GM12878 (cell line): Measurements from ENCODE around the gene M1AP. TPM values are rescaled to one million over a fixed set of nuclear protein-coding genes. Genes with fewer than 3 reads are reported as not detected.

ENCODE experiments used
- ATAC-seq: fragments of 200-7000 bp; cut with Tn5 transposase; 3 replicates; pipeline ENCODE4 v1.9.1; 2020; ENCODE audit warnings: mild to moderate bottlenecking, moderate library complexity
- BruUV-seq: library from RNA; stranded (reverse); fragments of 400-500 nt; replicated peaks from 2 replicates; lab custom pipeline; 2021; lab: Mats Ljungman, UMichigan
- CTCF ChIA-PET: fragments of 300-600 bp; sonication (Branson Sonifier 250); formaldehyde crosslinking; extraction: SDS; loops from one replicate; lab custom pipeline; 2021; ENCODE audit warnings: inconsistent platforms; lab: Yijun Ruan, JAX
- POLR2A ChIA-PET: fragments of 350-600 bp; formaldehyde crosslinking; extraction: SDS; loops from one replicate; lab custom pipeline; 2021; ENCODE audit warnings: inconsistent platforms; lab: Charles Lee
- RAD21 ChIA-PET: fragments of 300-600 bp; sonication (Branson Sonifier 250); formaldehyde crosslinking; loops from one replicate; lab custom pipeline; 2023; ENCODE audit warnings: antibody characterized with exemption; ENCODE audit not compliant: unreplicated experiment; lab: Charles Lee
- SMC1A ChIA-PET: fragments of 300-600 bp; sonication (Branson Sonifier 250); formaldehyde crosslinking; loops from one replicate; lab custom pipeline; 2023; ENCODE audit not compliant: unreplicated experiment, uncharacterized antibody; lab: Charles Lee
- DNase-seq: peaks from one replicate; pipeline ENCODE4 v3.0.0-alpha.2; 2011; ENCODE audit warnings: low read depth, low spot score
- FAIRE-seq: peaks from 3 replicates; lab custom pipeline; 2011; peaks lifted over from hg19 to GRCh38; lab: Jason Lieb, UNC
- H2AFZ ChIP-seq: 2 replicates; pipeline ENCODE4 v1.6.0; 2011; ENCODE audit warnings: low read depth, low read length, control low read depth; ENCODE audit not compliant: control insufficient read depth
- H3K27ac ChIP-seq: 2 replicates; pipeline ENCODE4 v1.5.1; 2011; ENCODE audit warnings: control low read depth; ENCODE audit not compliant: control insufficient read depth, insufficient read depth
- H3K27me3 ChIP-seq, 2 experiments: replicated peaks in 1 of 2; 2 replicates each; pipeline versions ENCODE4 v1.6.0 to v1.6.1; 2011; ENCODE audit warnings: low read length in 1 of 2; ENCODE audit not compliant: control insufficient read depth in 2 of 2, insufficient read depth in 2 of 2
- H3K36me3 ChIP-seq, 2 experiments: 2 replicates each; pipeline ENCODE4 v1.5.1; 2011; ENCODE audit warnings: low read length in 1 of 2; ENCODE audit not compliant: control insufficient read depth in 2 of 2, insufficient read depth in 2 of 2
- H3K4me1 ChIP-seq: 2 replicates; pipeline ENCODE4 v1.6.1; 2011; ENCODE audit warnings: mild to moderate bottlenecking, low read length, moderate library complexity, mixed read lengths; ENCODE audit not compliant: control insufficient read depth, insufficient read depth
- H3K4me2 ChIP-seq: 2 replicates; pipeline ENCODE4 v1.6.0; 2011; ENCODE audit warnings: control low read depth; ENCODE audit not compliant: control insufficient read depth, insufficient read depth
- H3K4me3 ChIP-seq: fragments of 200-600 bp; sonication (generic); 2 replicates; pipeline ENCODE4 v1.5.1; 2016
- H3K79me2 ChIP-seq: 2 replicates; pipeline ENCODE4 v1.6.0; 2011; ENCODE audit warnings: low read length; ENCODE audit not compliant: control insufficient read depth, insufficient read depth
- H3K9ac ChIP-seq: 2 replicates; pipeline ENCODE4 v1.8.0; 2011; ENCODE audit warnings: low read length, control low read depth, mixed read lengths; ENCODE audit not compliant: control insufficient read depth, insufficient read depth
- H3K9me3 ChIP-seq: replicated peaks from 3 replicates; pipeline ENCODE4 v1.5.1; 2011; ENCODE audit warnings: mild to moderate bottlenecking, low read length; ENCODE audit not compliant: control insufficient read depth, insufficient read depth
- H4K20me1 ChIP-seq: 2 replicates; pipeline ENCODE4 v1.6.0; 2011; ENCODE audit not compliant: control insufficient read depth, insufficient read depth
- CREB1 ChIP-seq: IDR thresholded peaks from 2 replicates; pipeline ENCODE4 v1.6.1; 2012; ENCODE audit warnings: low read depth, mild to moderate bottlenecking, inconsistent platforms
- EP300 ChIP-seq, 2 experiments: fragments of 150-350 bp in 1 of 2; IDR thresholded peaks; 2 replicates each; pipeline ENCODE4 v1.6.1; 2011 to 2012; ENCODE audit warnings: low read depth in 2 of 2, low read length in 2 of 2, borderline replicate concordance in 1 of 2, improper control_type of control experiment in 1 of 2, inconsistent platforms in 1 of 2; ENCODE audit not compliant: control insufficient read depth in 1 of 2
- FOS ChIP-seq: IDR thresholded peaks from 3 replicates; pipeline ENCODE4 v1.6.1; 2011; ENCODE audit warnings: borderline replicate concordance; ENCODE audit not compliant: insufficient read length; ENCODE audit errors: extremely low read depth
- MYB ChIP-seq: fragments of 150-350 bp; IDR thresholded peaks from 2 replicates; pipeline ENCODE4 v1.6.1; 2014; ENCODE audit warnings: mild to moderate bottlenecking, low read depth, low read length, borderline replicate concordance
- NR2C2 ChIP-seq: IDR thresholded peaks from 2 replicates; pipeline ENCODE4 v1.6.1; 2011; ENCODE audit warnings: borderline replicate concordance, low read depth; ENCODE audit not compliant: control insufficient read depth, insufficient read length
- NR2F1 ChIP-seq: fragments of 450-650 bp; conservative IDR thresholded peaks from 2 replicates; pipeline ENCODE4 v1.6.1; 2017; ENCODE audit warnings: mild to moderate bottlenecking
- POLR2AphosphoS5 ChIP-seq: IDR thresholded peaks from 2 replicates; pipeline ENCODE4 v1.6.1; 2011; ENCODE audit warnings: mild to moderate bottlenecking, low read length, inconsistent platforms
- RAD21 ChIP-seq: IDR thresholded peaks from 2 replicates; pipeline ENCODE4 v1.6.1; 2011; ENCODE audit warnings: mild to moderate bottlenecking, low read depth, low read length, moderate library complexity; ENCODE audit not compliant: insufficient read depth
- ZBED1 ChIP-seq: IDR thresholded peaks from 2 replicates; pipeline ENCODE4 v1.6.1; 2016; ENCODE audit warnings: borderline replicate concordance
- WGBS: methylation state at CpG from one replicate; pipeline ENCODE4 v1.1.6; 2016; ENCODE audit warnings: low lambda C conversion rate; ENCODE audit not compliant: insufficient replicate concordance, insufficient coverage; ENCODE audit errors: missing lambda C conversion rate; 5-methylcytosine and 5-hydroxymethylcytosine counted together
- in situ Hi-C: fragments of 300-500 bp; cut with MboI; formaldehyde crosslinking; loops from 9 replicates; pipeline ENCODE4 v1.14.3; 2018; ENCODE audit warnings: mixed read lengths
- intact Hi-C: fragments of 100-400 bp; cut with micrococcal nuclease; formaldehyde crosslinking; loops from one replicate; pipeline ENCODE4 v1.14.2; 2022; ENCODE audit not compliant: unreplicated experiment
- polyA plus RNA-seq, 11 experiments: library from polyadenylated mRNA; depleted of rRNA in 4 of 11; unstranded in 6 of 11; stranded (reverse) in 5 of 11; fragments of >200 nt; fragmentation: Nextera tagmentation in 4 of 11; fragmentation: Illumina TruSeq in 1 of 11; extraction: Ambion mirVana in 4 of 11; extraction: Trizol in 1 of 11; gene quantifications; 1 replicate in 1 of 11; 2 replicates in 10 of 11; pipeline versions ENCODE4 v1.2.1 to v1.2.3, GENCODE V29; 2011 to 2016; ENCODE audit warnings: inconsistent platforms in 2 of 11, missing spikeins in 2 of 11, low read depth in 1 of 11
- total RNA-seq, 4 experiments: library from RNA; depleted of rRNA in 3 of 4; stranded (reverse); fragments of >200 nt in 3 of 4; fragmentation: Illumina TruSeq in 1 of 4; extraction: Trizol in 1 of 4; gene quantifications; 2 replicates each; pipeline versions ENCODE4 v1.2.1 to v1.2.3, GENCODE V29; 2013 to 2021
- TF ChIP-seq, protein P1 (sequence below), 3 experiments: IDR thresholded peaks in 2 of 3; conservative IDR thresholded peaks in 1 of 3; 2 replicates each; pipeline ENCODE4 v1.5.1; 2011; ENCODE audit warnings: low read depth in 3 of 3, low read length in 3 of 3, mild to moderate bottlenecking in 3 of 3, control low read depth in 2 of 3, moderate library complexity in 2 of 3, inconsistent platforms in 1 of 3, mixed read lengths in 1 of 3; ENCODE audit not compliant: control insufficient read depth in 2 of 3, insufficient read depth in 1 of 3; ENCODE audit errors: extremely low read depth in 1 of 3
- TF ChIP-seq, protein P2 (sequence below): fragments of 450-650 bp; IDR thresholded peaks from 2 replicates; pipeline ENCODE4 v1.6.1; 2017; ENCODE audit warnings: low read depth, mild to moderate bottlenecking, moderate library complexity

The M1AP gene
- total and polyA plus RNA-seq, 10 of the 15 experiments (the other 5 are each of a cell fraction or from before 2014, with no cell fraction given): 0.04 to 0.32 (median 0.16) TPM; not detected in 4

DNA sequence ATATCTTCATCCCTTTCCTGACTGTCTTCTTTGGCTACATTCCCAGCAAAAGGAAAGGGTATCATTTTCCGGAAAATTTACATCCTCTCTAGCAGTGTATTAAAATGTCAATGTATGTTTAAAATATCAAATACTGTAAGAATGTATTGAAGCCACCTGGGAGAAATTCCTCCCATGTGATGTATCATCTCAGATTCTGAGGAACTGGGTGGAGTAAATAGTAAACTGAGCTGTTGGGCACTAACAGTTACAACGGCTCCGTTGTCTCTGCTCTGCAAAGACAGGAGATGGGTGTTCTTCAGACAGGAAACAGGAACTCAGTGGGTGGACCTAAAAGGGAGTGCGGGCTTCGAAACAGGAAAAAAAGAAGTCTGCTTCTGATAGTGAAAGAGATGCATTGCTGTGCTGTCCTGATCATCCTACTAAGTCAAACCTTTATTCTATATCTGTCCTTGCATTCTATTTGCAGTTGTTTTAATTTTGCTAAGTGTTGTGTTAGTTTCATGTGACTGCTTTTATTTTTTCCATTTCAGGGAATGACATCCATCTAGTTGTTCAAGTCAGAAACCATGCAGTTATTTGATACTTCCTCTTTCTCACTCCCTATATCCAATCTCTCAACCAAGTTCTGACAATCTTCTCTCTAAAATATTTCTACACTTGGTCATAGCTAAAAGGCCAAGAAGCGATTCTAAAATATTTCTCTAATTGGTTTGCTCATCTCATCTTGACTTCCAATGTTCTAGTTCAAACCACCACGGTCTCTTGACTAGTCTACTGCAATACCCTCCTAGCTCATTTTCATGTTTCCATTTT, 74.2 kb downstream of the M1AP start (continued):
- TF ChIP-seq FOS (no peak), CREB1 (no peak), NR2C2 (no peak), ZBED1 (no peak)

GRCh38 chr2:74572178-74572925, 75.8 kb downstream of the M1AP start:
- H3K4me2 ChIP-seq: peak overlapping the region; percentile 30; the same call in 1 of the 2 replicates
- no TSS peak for BruUV-seq
- intact Hi-C loops (no loop called here), in situ Hi-C loops (no loop called here)
- DNase-seq (no peak), FAIRE-seq (no peak), ATAC-seq (peak; percentile 38)
- H4K20me1 ChIP-seq: no peaks in the 10 kb centered on the region
- H3K4me3 ChIP-seq: no peak overlapping the region
- ChIA-PET CTCF (interaction anchor here (0.7 to 17.4 kb wide), 13 partner anchors 15 to 116 kb away, joined by 4 to 281 read pairs (median 4); partner anchors contain the start of genes AUP1, CCDC142, HTRA2 and LOXL3), POLR2A (interaction anchor here (0.6 to 25.0 kb wide), 8 partner anchors 13 to 387 kb away, joined by 3 to 441 read pairs (median 5); partner anchors contain the start of genes CCDC142, DOK1, LOXL3 and PCGF1), RAD21 (interaction anchor here (1.0 to 10.3 kb wide), 8 partner anchors 15 to 114 kb away, joined by 3 to 152 read pairs (median 5); partner anchors contain the start of genes AUP1, CCDC142, HTRA2 and LOXL3), SMC1A (interaction anchor here (0.6 to 16.6 kb wide), 10 partner anchors 14 to 99 kb away, joined by 3 to 371 read pairs (median 5); partner anchors contain the start of gene MRPL53)
- no peaks in the 10 kb centered on the region for H3K36me3 ChIP-seq
- peak overlapping the region; percentile 35 for H2AFZ ChIP-seq
- peak overlapping the region; percentile 83 for H3K27ac ChIP-seq
- no peaks in the 10 kb centered on the region for H3K27me3 ChIP-seq
- no peaks in the 10 kb centered on the region for H3K9me3 ChIP-seq
- H3K9ac ChIP-seq: no peak overlapping the region
- no peak for TF ChIP-seq POLR2AphosphoS5
- TF ChIP-seq RAD21: peak; percentile 35; the same call in 1 of the 2 replicates
- TF ChIP-seq NR2F1: peak; percentile 74
- TF ChIP-seq, protein P1, sequence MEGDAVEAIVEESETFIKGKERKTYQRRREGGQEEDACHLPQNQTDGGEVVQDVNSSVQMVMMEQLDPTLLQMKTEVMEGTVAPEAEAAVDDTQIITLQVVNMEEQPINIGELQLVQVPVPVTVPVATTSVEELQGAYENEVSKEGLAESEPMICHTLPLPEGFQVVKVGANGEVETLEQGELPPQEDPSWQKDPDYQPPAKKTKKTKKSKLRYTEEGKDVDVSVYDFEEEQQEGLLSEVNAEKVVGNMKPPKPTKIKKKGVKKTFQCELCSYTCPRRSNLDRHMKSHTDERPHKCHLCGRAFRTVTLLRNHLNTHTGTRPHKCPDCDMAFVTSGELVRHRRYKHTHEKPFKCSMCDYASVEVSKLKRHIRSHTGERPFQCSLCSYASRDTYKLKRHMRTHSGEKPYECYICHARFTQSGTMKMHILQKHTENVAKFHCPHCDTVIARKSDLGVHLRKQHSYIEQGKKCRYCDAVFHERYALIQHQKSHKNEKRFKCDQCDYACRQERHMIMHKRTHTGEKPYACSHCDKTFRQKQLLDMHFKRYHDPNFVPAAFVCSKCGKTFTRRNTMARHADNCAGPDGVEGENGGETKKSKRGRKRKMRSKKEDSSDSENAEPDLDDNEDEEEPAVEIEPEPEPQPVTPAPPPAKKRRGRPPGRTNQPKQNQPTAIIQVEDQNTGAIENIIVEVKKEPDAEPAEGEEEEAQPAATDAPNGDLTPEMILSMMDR (IDR thresholded peaks at IDR 0.05 in 2 of 3, conservative IDR thresholded peaks at IDR 0.05 in 1 of 3; ENCODE audit: control insufficient read depth in 2 of 3, extremely low read depth in 1 of 3, insufficient read depth in 1 of 3, low read depth in 3 of 3, low read length in 3 of 3): peak; percentile 4 to 46 (median 46); a peak in 3 of 6 replicates
- no peak for TF ChIP-seq MYB
- TF ChIP-seq, protein P2, sequence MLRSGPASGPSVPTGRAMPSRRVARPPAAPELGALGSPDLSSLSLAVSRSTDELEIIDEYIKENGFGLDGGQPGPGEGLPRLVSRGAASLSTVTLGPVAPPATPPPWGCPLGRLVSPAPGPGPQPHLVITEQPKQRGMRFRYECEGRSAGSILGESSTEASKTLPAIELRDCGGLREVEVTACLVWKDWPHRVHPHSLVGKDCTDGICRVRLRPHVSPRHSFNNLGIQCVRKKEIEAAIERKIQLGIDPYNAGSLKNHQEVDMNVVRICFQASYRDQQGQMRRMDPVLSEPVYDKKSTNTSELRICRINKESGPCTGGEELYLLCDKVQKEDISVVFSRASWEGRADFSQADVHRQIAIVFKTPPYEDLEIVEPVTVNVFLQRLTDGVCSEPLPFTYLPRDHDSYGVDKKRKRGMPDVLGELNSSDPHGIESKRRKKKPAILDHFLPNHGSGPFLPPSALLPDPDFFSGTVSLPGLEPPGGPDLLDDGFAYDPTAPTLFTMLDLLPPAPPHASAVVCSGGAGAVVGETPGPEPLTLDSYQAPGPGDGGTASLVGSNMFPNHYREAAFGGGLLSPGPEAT: no peak
- TF ChIP-seq EP300 (IDR thresholded peaks at IDR 0.05; ENCODE audit: borderline replicate concordance in 1 of 2, control insufficient read depth in 1 of 2, low read depth in 2 of 2, low read length in 2 of 2): no peak
- no peaks in the 10 kb centered on the region for H3K79me2 ChIP-seq
- 0% methylated on average over 3 of the region's 3 CpGs for WGBS
- H3K4me1 ChIP-seq: peaks cover 79% of the 10 kb centered on the region
